ENCODE data around the gene SOWAHC.

DNA sequence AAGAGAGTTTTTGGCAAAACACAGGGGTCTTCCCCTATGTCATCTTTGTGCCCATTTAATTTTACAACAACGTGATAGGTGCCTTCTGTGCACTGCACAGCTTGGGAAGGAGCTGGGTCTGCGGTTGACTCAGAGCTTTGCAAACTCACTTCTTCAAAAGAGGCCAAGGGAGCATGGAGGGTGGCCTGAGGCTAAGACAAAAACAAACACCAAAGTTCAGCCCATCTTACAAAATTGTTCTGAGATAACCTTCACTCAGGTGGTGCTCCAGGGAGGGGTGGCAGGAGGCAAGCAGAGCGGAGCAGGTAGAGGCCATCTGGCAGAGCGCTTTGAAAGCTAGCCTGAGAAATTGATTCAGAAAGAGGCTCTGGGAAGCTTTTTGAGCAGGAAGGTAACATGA lies 9.8 kb downstream of the SOWAHC start:
- TF ChIP-seq, protein P1, sequence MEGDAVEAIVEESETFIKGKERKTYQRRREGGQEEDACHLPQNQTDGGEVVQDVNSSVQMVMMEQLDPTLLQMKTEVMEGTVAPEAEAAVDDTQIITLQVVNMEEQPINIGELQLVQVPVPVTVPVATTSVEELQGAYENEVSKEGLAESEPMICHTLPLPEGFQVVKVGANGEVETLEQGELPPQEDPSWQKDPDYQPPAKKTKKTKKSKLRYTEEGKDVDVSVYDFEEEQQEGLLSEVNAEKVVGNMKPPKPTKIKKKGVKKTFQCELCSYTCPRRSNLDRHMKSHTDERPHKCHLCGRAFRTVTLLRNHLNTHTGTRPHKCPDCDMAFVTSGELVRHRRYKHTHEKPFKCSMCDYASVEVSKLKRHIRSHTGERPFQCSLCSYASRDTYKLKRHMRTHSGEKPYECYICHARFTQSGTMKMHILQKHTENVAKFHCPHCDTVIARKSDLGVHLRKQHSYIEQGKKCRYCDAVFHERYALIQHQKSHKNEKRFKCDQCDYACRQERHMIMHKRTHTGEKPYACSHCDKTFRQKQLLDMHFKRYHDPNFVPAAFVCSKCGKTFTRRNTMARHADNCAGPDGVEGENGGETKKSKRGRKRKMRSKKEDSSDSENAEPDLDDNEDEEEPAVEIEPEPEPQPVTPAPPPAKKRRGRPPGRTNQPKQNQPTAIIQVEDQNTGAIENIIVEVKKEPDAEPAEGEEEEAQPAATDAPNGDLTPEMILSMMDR (IDR thresholded peaks at IDR 0.05; ENCODE audit: insufficient read depth, low read depth, low read length) = no peak
- no peak for TF ChIP-seq EZH2 (IDR thresholded peaks at IDR 0.05; ENCODE audit: insufficient read depth, low read length)

Measured in astrocyte (in vitro differentiated cells and primary cell).